M059J (cell line): ENCODE measurements around the gene PPP1R10. TPM values are rescaled to one million over a fixed set of nuclear protein-coding genes. Genes with fewer than 3 reads are reported as not detected.
"Not testable (repeated sequence)": the region's sequence is repeated elsewhere in the genome, so short reads cannot be mapped to it uniquely, and the experiment has no call there.

Experiments used
- DNase-seq: peaks from one replicate; pipeline ENCODE4 v3.0.0-alpha.2; 2012; ENCODE audit warnings: low read depth
- total RNA-seq: library from RNA; depleted of rRNA; stranded (reverse); fragments of >200 nt; shearing (Covaris generic); gene quantifications from 2 replicates; pipeline ENCODE4 v1.2.3, GENCODE V29; 2014; rRNA removed

The PPP1R10 gene
- total RNA-seq: 17.9 and 28.8 TPM in 2 replicates

GRCh38 chr6:30616811-30617564 is at the start of gene PPP1R10:
TSS of gene PPP1R10 (minus strand) at chr6:30617243. CDS start at chr6:30609944, 7,299 bp downstream.
- DNase-seq: peak; percentile 100

- not testable (repeated sequence) for DNase-seq
These were observed 49.3 kb upstream of the PPP1R10 start for GRCh38 chr6:30666300-30666699.

DNA sequence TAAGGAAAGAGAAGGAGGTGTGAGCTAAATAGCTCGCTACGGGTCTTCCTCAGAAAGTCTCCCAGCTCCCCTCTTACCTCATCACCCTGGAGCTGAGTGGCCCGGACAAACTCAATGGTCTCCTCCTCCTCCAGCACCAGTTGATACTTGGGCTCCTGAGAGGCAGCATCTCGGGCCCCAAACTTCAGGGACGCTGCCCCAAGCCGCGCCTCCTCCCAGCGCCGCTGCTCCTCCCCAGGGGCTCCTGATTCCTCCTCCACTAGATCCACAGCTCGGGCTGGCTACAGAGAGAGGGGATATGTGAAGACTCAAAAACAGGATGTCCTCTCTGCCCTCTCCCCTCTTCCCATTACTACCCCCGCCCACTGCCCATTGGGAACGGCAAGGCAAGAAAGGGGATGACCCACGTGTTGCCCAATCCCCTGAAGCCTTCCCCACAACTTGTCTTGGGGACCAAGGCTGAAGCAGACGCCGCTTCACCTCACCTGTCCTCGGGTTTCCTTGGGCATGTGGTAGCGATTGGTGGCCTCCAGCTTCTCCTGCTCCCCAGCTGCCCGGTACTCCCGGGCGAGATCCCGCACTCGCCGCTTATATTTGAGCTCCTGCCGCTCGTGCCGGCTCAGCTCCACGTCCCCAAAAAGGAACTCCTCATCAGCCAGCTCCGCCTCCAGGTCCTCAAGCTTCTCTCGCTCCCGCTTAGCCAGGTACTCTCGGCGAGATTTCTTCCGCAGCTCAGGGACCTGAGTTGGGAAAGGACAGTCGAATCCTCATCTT is 48.1 kb upstream of the PPP1R10 start:
- DNase-seq: no peak

DNA sequence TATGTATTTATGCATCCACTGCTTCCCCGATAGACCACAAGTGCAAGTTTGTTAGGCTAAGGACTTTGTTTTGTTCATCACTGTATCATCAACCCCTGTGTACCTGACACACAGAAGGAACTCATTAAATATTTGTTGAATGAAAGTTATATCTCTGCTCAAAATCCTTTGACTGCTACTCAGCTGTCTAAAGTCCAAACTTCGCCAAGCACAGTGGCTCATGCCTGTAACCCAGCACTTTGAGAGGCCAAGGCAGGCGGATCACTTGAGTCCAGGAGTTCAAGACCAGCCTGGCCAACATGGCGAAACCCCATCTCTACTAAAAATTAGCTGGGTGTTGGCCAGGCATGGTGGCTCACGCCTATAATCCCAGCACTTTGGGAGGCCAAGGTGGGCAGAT is 40.9 kb upstream of the PPP1R10 start:
- not testable (repeated sequence) for DNase-seq

GRCh38 chr6:30657454-30657853 is 40.4 kb upstream of the PPP1R10 start:
- DNase-seq: no peak

GRCh38 chr6:30656513-30656912 is 39.5 kb upstream of the PPP1R10 start:
- no peak for DNase-seq

- DNase-seq: no peak
These were observed 38.7 kb upstream of the PPP1R10 start for GRCh38 chr6:30655743-30656094.

DNA sequence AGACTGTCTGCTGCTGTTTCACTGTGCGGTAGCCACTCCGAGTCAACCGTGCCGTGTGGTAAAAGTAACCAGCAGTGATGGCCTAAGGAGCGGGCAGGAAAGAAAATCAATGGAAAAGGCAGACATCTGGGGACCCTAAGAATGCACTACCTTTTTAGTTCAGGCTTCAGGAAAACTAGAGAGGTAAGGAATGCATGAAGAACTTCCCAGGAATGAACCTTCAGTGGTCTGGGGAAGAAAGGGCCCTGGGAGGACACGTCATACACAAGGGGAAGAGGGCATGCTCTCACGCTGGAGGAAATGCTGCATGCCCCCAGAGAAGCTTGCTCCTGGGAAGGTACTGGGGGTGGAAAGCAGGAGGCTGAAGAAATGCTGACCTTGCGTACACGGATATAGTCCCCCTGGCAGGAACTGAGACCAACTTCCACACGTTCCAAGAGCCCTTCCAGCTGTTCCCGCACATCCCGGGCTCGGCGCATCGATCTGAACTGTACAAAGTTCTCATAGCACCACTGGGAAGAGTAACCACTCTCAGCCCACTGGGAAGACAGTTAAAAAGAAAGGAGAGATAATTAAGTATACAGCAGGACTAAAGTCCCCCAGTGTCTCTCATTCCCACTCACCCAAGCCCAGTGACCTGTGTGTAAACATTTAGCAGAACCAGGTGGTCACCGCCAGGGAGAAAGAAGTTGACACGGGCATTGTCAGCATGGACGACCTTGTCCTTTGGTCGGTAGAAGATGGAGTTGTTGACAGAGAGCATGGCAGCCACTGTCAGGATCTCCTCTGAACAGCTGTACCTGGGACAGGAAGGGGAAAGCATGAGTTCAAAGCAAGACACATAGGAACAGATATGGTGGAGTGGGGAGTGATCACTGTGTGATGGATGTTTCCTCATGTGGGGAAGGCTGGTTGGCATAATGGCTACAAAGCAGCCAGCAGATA is 38.0 kb upstream of the PPP1R10 start:
- no peak for DNase-seq

DNA sequence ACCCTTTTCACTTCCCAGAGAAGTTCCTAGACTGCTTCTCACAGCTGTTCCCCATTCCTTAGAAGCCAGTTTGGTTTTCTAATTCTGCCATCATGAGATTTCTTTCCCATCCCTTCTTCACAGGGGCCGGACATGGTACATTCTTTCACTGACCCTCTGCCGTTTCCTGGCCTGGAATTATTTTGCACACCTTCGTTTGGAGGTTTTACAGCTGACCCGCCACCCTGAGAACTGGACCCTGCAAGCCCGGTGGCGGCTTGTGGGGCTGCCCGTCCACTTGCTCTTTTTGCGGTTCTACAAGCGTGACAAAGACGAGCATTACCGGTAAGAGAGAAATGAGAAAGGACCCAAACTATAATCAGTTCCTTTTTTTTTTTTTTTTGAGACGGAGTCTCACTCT is 34.1 kb upstream of the PPP1R10 start:
- DNase-seq: no peak

GRCh38 chr6:30647242-30648116 is 30.4 kb upstream of the PPP1R10 start:
- DNase-seq: peak; percentile 82

DNA sequence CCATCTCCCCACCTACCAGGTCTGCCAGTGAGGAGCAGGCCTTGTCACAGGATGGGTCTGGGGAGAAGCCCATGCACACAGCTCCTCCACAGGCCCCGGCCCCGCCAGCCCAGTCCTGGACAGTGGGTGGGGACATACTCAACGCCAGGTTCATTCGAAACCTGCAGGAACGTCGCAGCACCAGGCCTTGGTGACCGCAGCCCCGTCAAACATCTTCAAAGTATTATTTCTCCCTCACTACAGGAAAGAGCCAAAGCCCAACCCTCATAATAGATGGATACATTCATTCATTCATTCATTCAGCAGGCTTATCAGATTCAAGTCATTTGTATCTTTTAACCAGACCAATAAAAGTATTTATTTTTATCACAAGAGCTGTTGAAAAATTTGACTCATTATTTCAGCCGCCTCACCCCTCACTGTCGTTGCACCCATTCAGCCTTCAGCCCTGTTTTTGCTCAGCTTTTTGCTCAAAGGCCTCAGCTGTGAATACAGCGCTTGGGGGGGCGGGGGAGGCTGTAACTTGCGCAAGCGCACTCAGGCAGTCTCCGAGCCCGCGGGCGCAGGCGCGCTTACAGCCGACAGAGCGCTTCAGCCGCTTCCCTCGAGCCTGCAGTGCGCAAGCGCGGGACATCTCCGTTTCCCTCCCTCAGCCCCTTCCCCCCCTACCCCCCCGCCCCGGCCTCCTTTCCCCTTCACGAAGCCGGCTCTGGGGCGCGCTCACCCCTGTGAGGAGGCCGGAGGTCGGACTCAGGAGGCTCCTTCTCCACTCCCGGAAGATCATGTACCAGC is 29.6 kb upstream of the PPP1R10 start, which contains the start of gene C6orf136:
C6orf136 (plus strand) TSS at position 684 of the 792 bp plus-strand sequence; CDS start at position 783, 99 bp downstream.
- DNase-seq: peak; percentile 96

DNA sequence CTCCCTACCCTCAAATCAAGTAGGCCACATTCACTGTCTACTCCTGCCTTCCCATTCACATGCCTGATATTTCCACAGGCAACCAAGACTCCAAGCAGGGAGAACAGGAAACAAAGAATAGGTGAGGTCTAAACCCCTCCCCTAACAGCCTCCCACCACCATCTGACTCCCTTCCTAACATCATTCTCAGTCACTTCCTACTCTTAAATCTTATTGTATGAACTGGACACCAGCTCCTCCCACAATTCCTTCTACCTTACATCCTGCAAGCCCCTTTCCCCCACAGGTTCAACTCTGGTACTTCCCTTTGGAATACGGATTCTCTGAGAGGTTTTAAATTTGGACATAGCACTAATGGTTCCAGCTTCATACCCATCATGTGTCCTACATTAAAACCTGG is 28.9 kb upstream of the PPP1R10 start:
- DNase-seq: no peak

DNA sequence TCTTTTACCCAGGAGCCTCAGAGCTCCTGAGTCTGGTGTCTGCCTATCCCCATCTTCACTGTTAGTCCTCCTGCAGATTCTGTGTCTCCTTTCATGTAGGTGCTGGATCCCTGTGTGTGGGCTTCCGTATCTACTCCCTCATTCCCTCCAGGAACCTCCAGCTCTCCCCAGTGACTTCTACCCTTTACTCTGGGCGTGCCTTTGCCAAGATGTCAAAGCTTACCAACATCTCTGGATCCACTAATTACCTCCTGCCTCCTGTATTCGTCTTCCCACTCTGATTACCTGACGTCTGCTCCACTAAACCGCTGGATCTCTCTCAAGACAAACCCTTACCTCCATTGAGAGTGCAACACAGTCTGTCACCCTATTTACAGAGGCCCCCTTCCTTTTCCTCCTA is 27.7 kb upstream of the PPP1R10 start:
- no peak for DNase-seq

GRCh38 chr6:30643656-30644055 is 26.6 kb upstream of the PPP1R10 start:
- no peak for DNase-seq

DNA sequence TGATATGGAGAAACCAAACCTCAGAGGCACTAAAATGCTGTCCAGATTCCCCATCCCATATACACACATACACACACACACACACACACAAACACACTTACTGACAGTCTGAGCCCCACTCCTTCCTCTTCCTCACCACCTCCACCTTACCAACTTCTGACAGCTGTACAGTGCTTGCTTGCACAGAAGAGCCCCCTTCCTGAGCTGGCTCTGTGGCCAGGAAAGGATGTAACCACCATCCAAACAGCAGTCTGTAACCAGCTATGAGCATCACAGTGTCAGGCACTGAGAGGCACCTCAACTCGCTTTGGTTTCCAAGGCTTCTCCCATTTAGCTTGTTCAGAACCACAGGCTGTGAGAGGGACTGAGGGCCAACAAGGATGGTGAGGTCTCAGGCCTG is 24.0 kb upstream of the PPP1R10 start:
- DNase-seq: no peak

- DNase-seq: no peak
These were observed 23.4 kb upstream of the PPP1R10 start for GRCh38 chr6:30640481-30640880.

DNA sequence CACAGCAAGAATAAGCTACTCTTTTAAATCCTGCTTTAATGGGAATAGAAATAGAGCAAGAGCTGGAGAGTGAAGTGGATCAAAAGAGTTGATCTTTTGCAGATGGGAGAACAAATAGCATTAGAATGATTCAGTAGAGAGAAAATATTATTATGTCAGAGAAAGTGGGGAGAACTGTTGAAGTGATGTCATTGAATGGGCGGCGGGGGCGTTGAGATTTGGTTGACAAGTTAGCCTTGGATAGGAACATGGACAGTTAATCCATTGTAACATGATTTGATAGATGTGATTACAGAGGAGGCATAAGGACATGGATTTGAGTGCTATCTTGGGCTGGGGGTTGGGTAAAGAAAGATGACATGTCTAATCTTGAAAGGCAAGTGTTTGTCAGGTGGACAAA is 18.8 kb upstream of the PPP1R10 start:
- no peak for DNase-seq

GRCh38 chr6:30626484-30627366 is 9.7 kb upstream of the PPP1R10 start, which contains the start of gene ATAT1:
TSS of gene ATAT1 (plus strand) at chr6:30626874.
- DNase-seq: peak; percentile 84

DNA sequence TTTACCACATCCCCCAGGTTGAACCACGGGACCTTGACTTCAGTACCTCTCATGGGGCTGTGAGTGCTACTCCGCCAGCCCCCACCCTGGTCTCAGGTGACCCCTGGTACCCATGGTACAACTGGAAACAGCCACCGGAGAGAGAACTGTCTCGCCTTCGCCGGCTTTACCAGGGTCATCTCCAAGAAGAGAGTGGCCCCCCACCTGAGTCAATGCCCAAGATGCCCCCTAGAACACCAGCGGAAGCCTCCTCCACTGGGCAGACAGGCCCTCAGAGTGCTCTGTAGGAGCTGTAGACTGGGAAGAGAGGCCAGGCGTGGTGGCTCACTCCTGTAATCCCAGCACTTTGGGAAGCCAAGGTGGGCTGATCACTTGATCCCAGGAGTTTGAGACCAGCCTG is 8.5 kb upstream of the PPP1R10 start:
- DNase-seq: no peak
